HL-60 (cell line): ENCODE measurements around the gene ELP2.

Source experiments
- DNase-seq, 2 experiments: peaks; one replicate each; pipeline ENCODE4 v3.0.0-alpha.2; 2010 to 2020; ENCODE audit warnings: low read depth in 1 of 2, low spot score in 1 of 2
- H3K27ac ChIP-seq: fragments of 250-450 bp; sonication (Bioruptor Pico); replicated peaks from 2 replicates; pipeline ENCODE4 v1.5.1; 2020; ENCODE audit warnings: mild to moderate bottlenecking, moderate library complexity
- H3K27me3 ChIP-seq: fragments of 250-450 bp; sonication (Bioruptor Pico); 2 replicates; pipeline ENCODE4 v1.5.1; 2021; ENCODE audit warnings: mild to moderate bottlenecking, moderate library complexity; ENCODE audit not compliant: insufficient read depth, poor library complexity, severe bottlenecking
- H3K4me3 ChIP-seq: replicated peaks from 2 replicates; pipeline ENCODE4 v1.5.1; 2011; ENCODE audit warnings: mild to moderate bottlenecking, control low read depth, low read length; ENCODE audit not compliant: insufficient read depth
- CTCF ChIP-seq: IDR thresholded peaks from one replicate; pipeline ENCODE4 v1.5.1; 2011; ENCODE audit warnings: low read length, control low read depth, inconsistent platforms; ENCODE audit not compliant: insufficient read depth
- GABPA ChIP-seq: IDR thresholded peaks from 2 replicates; pipeline ENCODE4 v1.6.1; 2012; ENCODE audit warnings: low read depth
- POLR2AphosphoS5 ChIP-seq: IDR thresholded peaks from 2 replicates; pipeline ENCODE4 v1.6.1; 2012; ENCODE audit warnings: low read depth
- REST ChIP-seq: IDR thresholded peaks from 2 replicates; pipeline ENCODE4 v1.6.1; 2012; ENCODE audit warnings: low read depth; ENCODE audit not compliant: insufficient replicate concordance
- SPI1 ChIP-seq: IDR thresholded peaks from 2 replicates; pipeline ENCODE4 v1.6.1; 2012; ENCODE audit warnings: low read depth, mild to moderate bottlenecking, borderline replicate concordance

ELP2 gene

GRCh38 chr18:36201765-36202164 lies 72.1 kb downstream of the ELP2 start:
- Histone ChIP-seq H3K4me3 (no peak overlapping the region), H3K27me3 (no peaks in the 10 kb centered on the region), H3K27ac (no peak overlapping the region)
- no peak for TF ChIP-seq CTCF
- TF ChIP-seq REST = no peak
- no peak for TF ChIP-seq GABPA
- TF ChIP-seq SPI1 = no peak
- TF ChIP-seq POLR2AphosphoS5 = no peak
- DNase-seq = no peak

GRCh38 chr18:36203360-36203895 lies 73.7 kb downstream of the ELP2 start:
- H3K27ac ChIP-seq = no peak overlapping the region
- DNase-seq = no peak
- no peaks in the 10 kb centered on the region for H3K27me3 ChIP-seq
- TF ChIP-seq POLR2AphosphoS5 = no peak
- TF ChIP-seq CTCF = no peak
- no peak for TF ChIP-seq GABPA
- no peak for TF ChIP-seq SPI1
- no peak for TF ChIP-seq REST
- H3K4me3 ChIP-seq = no peak overlapping the region

GRCh38 chr18:36205166-36205565 lies 75.5 kb downstream of the ELP2 start:
- no peak for TF ChIP-seq GABPA
- TF ChIP-seq REST = no peak
- TF ChIP-seq CTCF = no peak
- TF ChIP-seq SPI1 = no peak
- TF ChIP-seq POLR2AphosphoS5 = no peak

More at GRCh38 chr18:36205166-36205565, 75.5 kb downstream of the ELP2 start:
- Histone ChIP-seq H3K4me3 (no peak overlapping the region), H3K27ac (no peak overlapping the region), H3K27me3 (no peaks in the 10 kb centered on the region)
- no peak for DNase-seq
